GM21786 (cell line): Measurements from ENCODE around the gene SHROOM2.
"Not testable (repeated sequence)": the region's sequence is repeated elsewhere in the genome, so short reads cannot be mapped to it uniquely, and the experiment has no call there.

Source experiments
- ATAC-seq: cut with Tn5 transposase; IDR thresholded peaks from one replicate; pipeline ENCODE4 v1.9.1; 2021; ENCODE audit not compliant: unreplicated experiment

The SHROOM2 gene

GRCh38 chrX:9775930-9776329 lies 10.3 kb upstream of the SHROOM2 start:
- ATAC-seq, result no peak

DNA sequence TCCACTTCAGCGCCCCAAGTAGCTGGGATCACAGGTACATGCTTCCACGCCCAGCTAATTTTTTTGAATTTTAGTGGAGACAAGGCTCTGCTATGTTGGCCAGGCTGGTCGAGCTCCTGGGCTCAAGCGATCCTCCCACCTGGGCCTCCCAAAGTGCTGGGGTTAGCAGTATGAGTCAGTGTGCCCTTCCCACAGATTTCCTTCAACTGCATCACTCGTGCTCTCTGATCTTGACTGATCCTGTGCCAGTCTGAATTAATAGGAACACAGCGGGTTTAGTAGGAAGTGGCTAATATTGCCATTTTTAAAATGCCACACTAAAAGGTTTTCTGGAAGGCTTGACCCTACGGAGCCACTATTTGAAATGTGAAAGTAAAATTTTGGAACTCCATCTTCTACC lies 4.3 kb upstream of the SHROOM2 start:
- ATAC-seq, result no peak

GRCh38 chrX:9784332-9784731 lies 1.9 kb upstream of the SHROOM2 start:
- no peak for ATAC-seq

DNA sequence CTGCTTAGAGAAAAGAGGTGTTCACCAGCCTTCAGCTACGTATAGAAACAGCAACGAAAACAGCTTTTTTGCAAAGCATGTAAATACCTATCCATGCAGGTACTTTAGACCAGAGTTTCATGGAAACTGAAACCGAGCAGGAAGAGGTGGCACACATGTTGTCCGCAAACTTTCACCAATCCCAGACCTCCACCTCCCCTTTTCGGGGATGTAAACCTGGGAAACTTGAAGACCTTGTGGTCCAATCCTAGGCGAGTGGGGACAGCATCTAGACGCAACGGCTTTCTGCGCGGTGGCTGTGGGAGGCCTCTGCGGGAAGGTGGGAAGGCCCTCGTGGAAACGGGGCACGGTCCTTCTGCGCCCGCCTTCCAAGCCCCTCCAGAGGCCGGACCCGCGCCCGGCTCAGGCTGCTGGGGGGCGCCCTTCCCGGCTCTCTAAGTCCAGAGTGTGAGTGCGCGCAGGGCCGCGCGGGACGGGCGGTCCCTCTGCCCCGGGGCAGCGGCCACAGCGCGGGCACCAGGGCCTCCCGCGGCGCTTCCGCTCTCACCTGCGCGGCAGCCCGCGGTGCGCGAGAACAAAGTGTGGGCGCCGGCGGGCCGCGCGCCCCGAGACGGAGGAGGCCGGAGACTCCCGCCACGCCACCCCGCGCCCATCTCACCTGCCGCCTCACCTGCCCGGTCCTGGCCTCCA lies 830 bp upstream of the SHROOM2 start:
- ATAC-seq, result no peak

GRCh38 chrX:9786798-9787635 lies 788 bp downstream of the SHROOM2 start:
- ATAC-seq, result no peak

- no peak for ATAC-seq
Measured at GRCh38 chrX:9788911-9789310, 2.7 kb downstream of the SHROOM2 start.

- no peak for ATAC-seq
Measured at GRCh38 chrX:9789555-9789954, 3.3 kb downstream of the SHROOM2 start.

DNA sequence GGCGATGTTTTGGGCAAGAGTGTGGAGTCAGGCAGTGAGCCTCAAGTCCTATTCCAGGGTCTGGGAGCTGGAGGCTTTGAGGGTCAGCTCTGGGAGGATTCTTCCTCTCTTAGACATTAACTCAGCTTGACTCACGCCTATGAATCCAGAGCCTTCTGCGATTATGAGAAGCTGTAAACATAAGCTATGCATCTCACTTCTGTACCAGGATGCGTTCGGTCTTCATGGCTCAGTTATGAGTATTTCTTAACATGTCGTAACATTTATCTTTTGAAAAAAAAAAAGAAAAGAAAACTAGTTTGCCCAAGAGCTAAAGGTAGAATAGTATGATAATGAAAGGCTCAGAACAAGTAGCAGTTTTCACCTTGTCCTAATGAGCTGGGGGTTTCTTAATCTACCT lies 4.6 kb downstream of the SHROOM2 start:
- no peak for ATAC-seq

GRCh38 chrX:9794495-9794894 lies 8.3 kb downstream of the SHROOM2 start:
- no peak for ATAC-seq

GRCh38 chrX:9797384-9798360 lies 11.4 kb downstream of the SHROOM2 start:
- no peak for ATAC-seq

DNA sequence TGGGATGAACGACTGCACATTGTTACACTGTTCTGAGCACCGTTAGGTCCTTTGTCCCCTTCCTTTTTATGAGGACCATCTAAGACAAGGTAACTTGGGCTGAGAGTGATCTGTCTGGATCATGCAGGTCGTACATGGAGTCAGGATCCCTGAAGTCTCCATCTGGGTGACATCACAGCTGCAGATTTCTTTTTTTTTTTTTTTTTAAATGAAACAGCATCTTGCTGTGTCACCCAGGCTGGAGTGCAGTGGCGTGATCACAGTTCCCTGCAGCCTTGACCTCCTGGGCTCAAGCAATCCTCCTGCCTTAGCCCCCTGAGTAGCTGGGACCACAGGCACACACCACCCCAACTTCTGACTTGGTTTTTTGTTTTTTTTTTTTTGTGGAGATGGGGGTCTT lies 16.5 kb downstream of the SHROOM2 start:
- ATAC-seq, result no peak

DNA sequence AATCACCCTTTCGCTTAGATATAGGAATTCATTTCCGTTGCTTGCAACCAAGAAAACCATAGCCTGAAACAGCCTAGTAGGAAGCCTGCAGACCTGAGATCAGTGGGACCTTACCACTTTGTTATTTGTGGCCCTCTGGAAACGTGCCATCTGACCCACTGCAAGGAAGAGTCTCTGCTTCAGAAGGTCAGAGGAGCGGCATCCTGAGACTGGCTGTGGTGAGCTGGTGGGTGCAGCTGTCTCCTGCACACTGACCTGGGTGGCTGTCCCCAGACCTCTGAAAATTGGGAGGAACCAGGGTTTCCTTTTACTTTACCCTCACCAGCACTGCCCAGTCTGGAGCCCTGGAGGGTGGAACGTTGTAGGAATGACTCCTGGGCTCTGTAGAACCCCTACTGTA lies 18.2 kb downstream of the SHROOM2 start:
- ATAC-seq, result no peak

DNA sequence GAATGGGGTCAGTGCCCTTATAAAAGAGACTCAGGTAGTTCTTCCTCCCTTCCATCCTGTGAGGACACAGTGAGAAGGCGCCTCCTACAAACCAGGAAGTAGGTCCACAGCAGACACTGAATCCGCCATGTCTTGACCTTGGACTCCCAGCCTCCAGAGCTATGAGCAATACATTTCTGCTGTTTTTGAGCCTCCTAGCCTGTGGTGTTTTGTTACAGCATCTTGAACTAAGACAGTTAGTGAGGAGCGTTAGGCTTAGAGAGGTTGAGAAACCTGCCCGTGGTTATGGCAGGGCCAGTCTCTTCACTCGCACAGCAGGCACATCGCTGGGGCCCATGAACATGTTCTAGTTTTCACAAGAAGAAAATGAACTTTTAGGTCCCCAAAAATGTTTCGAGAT lies 19.7 kb downstream of the SHROOM2 start:
- ATAC-seq, result no peak

DNA sequence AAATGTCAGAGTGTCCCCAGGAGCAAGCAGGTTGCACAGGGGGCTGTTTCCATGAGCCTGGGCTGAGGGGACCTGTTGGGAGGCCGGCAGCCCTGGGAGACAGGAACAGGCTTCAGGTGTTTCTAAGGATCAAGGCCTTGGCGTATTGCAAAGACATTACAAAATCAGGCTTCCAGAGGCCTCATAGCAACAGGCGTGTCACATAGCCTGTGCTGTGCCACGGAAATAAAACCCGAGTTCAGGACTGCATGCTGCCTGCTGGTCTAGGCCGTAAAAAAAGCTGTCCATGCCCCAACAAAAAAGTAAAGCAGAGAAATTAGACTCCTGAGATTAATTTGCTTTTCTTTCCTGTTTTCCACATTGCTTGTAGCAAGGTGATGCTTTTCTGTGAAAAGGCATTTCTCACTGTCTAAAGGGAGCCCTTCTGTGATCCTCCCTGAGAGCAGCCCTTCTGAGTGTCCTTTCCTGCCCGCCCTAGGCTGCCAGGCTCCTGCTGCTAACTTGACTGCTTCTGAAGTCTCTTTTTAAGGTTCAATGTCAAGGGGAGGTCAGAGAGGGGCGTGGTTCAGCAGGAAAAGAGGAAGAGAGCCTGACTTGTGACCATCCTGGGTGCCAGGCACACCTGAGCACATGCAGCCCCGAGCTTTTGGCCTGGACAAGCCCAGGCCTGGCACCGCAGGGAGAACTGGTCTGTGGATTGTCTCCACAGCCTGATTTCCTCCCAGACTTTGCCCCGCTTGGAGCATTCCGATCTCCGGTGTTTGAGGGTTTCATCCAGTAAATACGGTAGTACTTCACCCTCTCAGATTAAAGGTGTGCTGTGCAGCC lies 21.3 kb downstream of the SHROOM2 start:
- no peak for ATAC-seq

DNA sequence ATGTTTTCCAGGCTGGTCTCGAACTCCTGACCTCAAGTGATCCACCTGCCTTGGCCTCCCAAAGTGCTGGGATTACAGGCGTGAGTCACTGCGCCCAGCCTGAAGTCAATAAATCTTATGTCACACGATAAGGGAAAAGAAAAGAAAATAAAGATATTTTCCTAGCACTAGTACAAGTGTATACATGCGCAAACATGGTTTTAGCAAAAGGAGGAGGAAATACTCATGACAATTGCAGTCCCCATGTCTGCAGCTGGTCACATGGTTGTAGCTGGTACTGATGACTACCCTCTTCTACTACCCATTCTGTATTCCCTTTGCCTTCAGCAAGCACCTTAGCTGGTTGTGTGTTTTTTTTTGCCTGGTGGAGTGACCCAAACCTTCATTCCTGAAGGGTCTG lies 23.6 kb downstream of the SHROOM2 start:
- not testable (repeated sequence) for ATAC-seq

DNA sequence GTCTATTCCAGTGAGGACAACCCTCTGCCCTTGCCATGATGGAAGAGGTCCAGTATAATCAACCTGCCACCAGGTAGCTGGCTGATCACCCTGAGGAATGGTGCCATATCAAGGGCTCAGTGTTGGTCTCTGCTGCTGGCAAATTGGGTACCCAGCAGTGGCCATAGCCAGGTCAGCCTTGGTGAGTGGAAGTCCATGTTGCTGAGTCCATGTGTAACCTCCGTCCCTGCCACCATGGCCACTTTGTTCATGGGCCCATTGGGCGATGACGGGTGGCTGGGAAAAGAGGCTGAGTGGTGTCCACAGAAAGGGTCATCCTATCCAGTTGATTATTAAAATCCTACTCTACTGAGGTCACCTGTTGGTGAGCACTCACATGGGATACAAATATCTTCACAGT lies 24.9 kb downstream of the SHROOM2 start:
- not testable (repeated sequence) for ATAC-seq

- ATAC-seq, result no peak
Measured at GRCh38 chrX:9816084-9816700, 30.0 kb downstream of the SHROOM2 start.

DNA sequence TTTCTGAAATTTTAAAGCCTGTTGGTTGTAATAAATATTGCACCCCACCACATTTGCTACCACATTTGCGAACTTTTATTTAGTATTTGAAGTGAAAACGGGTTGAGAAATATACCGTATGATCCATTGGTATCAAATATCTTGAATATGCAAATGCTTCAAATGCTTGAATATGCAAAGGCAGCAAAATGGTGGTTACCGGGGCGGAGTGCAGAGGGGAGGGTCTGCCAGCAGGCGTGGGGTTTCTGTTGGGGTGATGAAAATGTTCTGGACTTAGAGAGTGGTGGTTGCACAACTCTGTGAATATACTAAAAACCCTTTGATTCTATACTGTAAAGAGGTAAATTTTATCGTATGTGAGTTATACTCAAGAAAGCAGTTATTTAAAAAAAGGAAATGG lies 35.3 kb downstream of the SHROOM2 start:
- ATAC-seq, result no peak

- no peak for ATAC-seq
Measured at GRCh38 chrX:9824554-9824953, 38.3 kb downstream of the SHROOM2 start.
